Measurements from ENCODE around the gene YJEFN3. TPM values are rescaled to one million over a fixed set of nuclear protein-coding genes. Genes with fewer than 3 reads are reported as not detected.

YJEFN3 gene
- total RNA-seq, 2 donors from 2014 or later, result 0.85 to 1.5 TPM

GRCh38 chr19:19539698-19540063 is 11.0 kb downstream of the YJEFN3 start:
- Histone ChIP-seq H3K36me3 (no peaks in the 10 kb centered on the region), H3K4me1 (peaks cover 0 to 41% of the 10 kb centered on the region in 2 donors), H3K27ac (no peak overlapping the region), H3K9me3 (no peaks in the 10 kb centered on the region), H3K4me3 (no peak overlapping the region), H3K27me3 (peaks cover 11 to 19% of the 10 kb centered on the region in 2 donors)
- DNase-seq (ENCODE audit: low spot score), result no peak
- TF ChIP-seq CTCF (IDR thresholded peaks at IDR 0.05), result no peak

GRCh38 chr19:19540064-19540714 is 11.5 kb downstream of the YJEFN3 start:
- Histone ChIP-seq H3K4me3 (peak overlapping the region in 1 of 2 donors; percentile 34), H3K27ac (no peak overlapping the region), H3K4me1 (peaks cover 0 to 41% of the 10 kb centered on the region in 2 donors), H3K27me3 (peaks cover 11 to 19% of the 10 kb centered on the region in 2 donors), H3K36me3 (no peaks in the 10 kb centered on the region), H3K9me3 (no peaks in the 10 kb centered on the region)
- no peak for DNase-seq (ENCODE audit: low spot score)
- no peak for TF ChIP-seq CTCF (IDR thresholded peaks at IDR 0.05)

GRCh38 chr19:19540715-19541515 is 12.2 kb downstream of the YJEFN3 start:
- H3K4me3 ChIP-seq, result peak overlapping the region in 1 of 2 donors; percentile 34
- H3K9me3 ChIP-seq, result no peaks in the 10 kb centered on the region
- H3K27me3 ChIP-seq, result peaks cover 11 to 19% of the 10 kb centered on the region in 2 donors
- H3K27ac ChIP-seq, result no peak overlapping the region
- peaks cover 0 to 41% of the 10 kb centered on the region in 2 donors for H3K4me1 ChIP-seq
- no peaks in the 10 kb centered on the region for H3K36me3 ChIP-seq
- no peak for TF ChIP-seq CTCF (IDR thresholded peaks at IDR 0.05)
- no peak for DNase-seq (ENCODE audit: low spot score)

GRCh38 chr19:19541616-19542015 is 12.9 kb downstream of the YJEFN3 start:
- Histone ChIP-seq H3K4me1 (peaks cover 0 to 44% of the 10 kb centered on the region in 2 donors), H3K36me3 (no peaks in the 10 kb centered on the region), H3K4me3 (no peak overlapping the region), H3K27me3 (peaks cover 11 to 19% of the 10 kb centered on the region in 2 donors), H3K27ac (no peak overlapping the region), H3K9me3 (no peaks in the 10 kb centered on the region)
- TF ChIP-seq CTCF (IDR thresholded peaks at IDR 0.05), result no peak
- no peak for DNase-seq (ENCODE audit: low spot score)

- Histone ChIP-seq H3K27ac (no peak overlapping the region), H3K4me1 (peaks cover 0 to 48% of the 10 kb centered on the region in 2 donors), H3K27me3 (peaks cover 11 to 19% of the 10 kb centered on the region in 2 donors), H3K36me3 (no peaks in the 10 kb centered on the region), H3K9me3 (no peaks in the 10 kb centered on the region), H3K4me3 (no peak overlapping the region)
- DNase-seq (ENCODE audit: low spot score), result no peak
- no peak for TF ChIP-seq CTCF (IDR thresholded peaks at IDR 0.05)
Measured at GRCh38 chr19:19542507-19542906, 13.8 kb downstream of the YJEFN3 start.
